AG04450 (cell line): ENCODE data around the gene OLFML2A. TPM values are rescaled to one million over a fixed set of nuclear protein-coding genes. Genes with fewer than 3 reads are reported as not detected.

ENCODE experiments used
- polyA plus RNA-seq: library from polyadenylated mRNA; depleted of rRNA; stranded (reverse); fragments of >200 nt; gene quantifications from 2 replicates; pipeline ENCODE4 v1.2.3, GENCODE V29; 2011; rRNA removed

The OLFML2A gene
- polyA plus RNA-seq, 1 experiment, result 22.3 TPM

Other genes starting within 250 kb of the OLFML2A start
- gene NR6A1, start 5.8 kb upstream of the OLFML2A start, polyA plus RNA-seq, result 0.10 and 0.12 TPM in 2 replicates
- gene WDR38, start 76.3 kb downstream of the OLFML2A start, polyA plus RNA-seq, result not detected in 2 replicates
- 1,392 and 2,283 TPM in 2 replicates for gene RPL35, start 84.8 kb downstream of the OLFML2A start, polyA plus RNA-seq
- 45.8 and 62.0 TPM in 2 replicates for gene ARPC5L, start 85.0 kb downstream of the OLFML2A start, polyA plus RNA-seq
- 12.0 and 13.1 TPM in 2 replicates for gene GOLGA1, start 163.9 kb downstream of the OLFML2A start, polyA plus RNA-seq